Spleen (tissue), 11 donors: ENCODE measurements around the gene ZNF385A. TPM values are rescaled to one million over a fixed set of nuclear protein-coding genes. Genes with fewer than 3 reads are reported as not detected.
A peak's percentile ranks its signal among the peaks of the same experiment; 100 is the strongest.

Source experiments
- DNase-seq: peaks from one replicate; pipeline ENCODE4 v3.0.0-alpha.2; 2020
- H3K27ac ChIP-seq, 8 donors: fragments of 200-600 bp; sonication (generic) in 7 of 8; 1 replicate in 4 of 8; 2 replicates in 4 of 8; pipeline versions ENCODE4 v1.5.0 to v1.8.0; 2016 to 2021; ENCODE audit warnings: inconsistent platforms in 4 of 8, mild to moderate bottlenecking in 4 of 8, moderate library complexity in 1 of 8
- H3K27me3 ChIP-seq, 7 donors: fragments of 200-600 bp; sonication (generic) in 6 of 7; replicated peaks in 1 of 7; 1 replicate in 4 of 7; 2 replicates in 3 of 7; pipeline versions ENCODE4 v1.5.0 to v1.8.0; 2016 to 2021; ENCODE audit warnings: inconsistent platforms in 3 of 7, mild to moderate bottlenecking in 1 of 7
- H3K36me3 ChIP-seq, 6 donors: fragments of 200-600 bp; sonication (generic) in 5 of 6; 1 replicate in 4 of 6; 2 replicates in 2 of 6; pipeline versions ENCODE4 v1.5.0 to v1.8.0; 2016 to 2021; ENCODE audit warnings: inconsistent platforms in 2 of 6
- H3K4me1 ChIP-seq, 6 donors: fragments of 200-600 bp; sonication (generic) in 5 of 6; 1 replicate in 3 of 6; 2 replicates in 3 of 6; pipeline versions ENCODE4 v1.5.0 to v1.8.0; 2016 to 2021; ENCODE audit warnings: inconsistent platforms in 3 of 6
- H3K4me3 ChIP-seq, 8 donors: fragments of 200-600 bp; sonication (generic) in 7 of 8; 1 replicate in 4 of 8; 2 replicates in 4 of 8; pipeline versions ENCODE4 v1.5.0 to v1.8.0; 2016 to 2021; ENCODE audit warnings: inconsistent platforms in 4 of 8, mild to moderate bottlenecking in 4 of 8, moderate library complexity in 2 of 8
- H3K9me3 ChIP-seq, 8 donors: fragments of 200-600 bp; sonication (generic) in 7 of 8; 1 replicate in 4 of 8; 2 replicates in 4 of 8; pipeline versions ENCODE4 v1.5.0 to v1.8.0; 2016 to 2021; ENCODE audit warnings: inconsistent platforms in 4 of 8
- POLR2A ChIP-seq, 3 donors: fragments of 450-650 bp; IDR thresholded peaks; one replicate each; pipeline ENCODE4 v1.5.1; 2017; ENCODE audit warnings: antibody characterized with exemption in 3 of 3, mild to moderate bottlenecking in 1 of 3
- POLR2AphosphoS5 ChIP-seq, 3 donors: sonication (generic); formaldehyde crosslinking; IDR thresholded peaks; one replicate each; pipeline ENCODE4 v1.5.1; 2017; ENCODE audit warnings: antibody characterized with exemption in 3 of 3
- WGBS, 5 donors: extraction: QIAGEN DNeasy Blood & Tissue Kit in 3 of 5; methylation state at CpG; one replicate each; pipeline versions ENCODE4 v1.1.5 to v1.1.7; 2013 to 2018; 5-methylcytosine and 5-hydroxymethylcytosine counted together
- intact Hi-C: fragments of 100-400 bp; cut with DNase I; formaldehyde crosslinking; loops from one replicate; pipeline ENCODE4 v1.15.0; 2023; ENCODE audit warnings: low total_unique reads
- polyA plus RNA-seq, 3 donors: library from polyadenylated mRNA; stranded (reverse); fragments of 200-250 nt; gene quantifications; one replicate each; pipeline ENCODE4 v1.2.1, GENCODE V29; 2013
- total RNA-seq, 7 donors: library from RNA; depleted of rRNA in 3 of 7; stranded (reverse); fragments of >200 nt in 3 of 7; fragmentation: NEBNext Ultra II Directional in 4 of 7; extraction: Animal tissue kit (Norgen Biotek cat#: 25700) in 4 of 7; gene quantifications; one replicate each; pipeline versions ENCODE4 v1.1.0 to v1.2.1, GENCODE V29; 2016 to 2021
- TF ChIP-seq, protein P1 (sequence below), 11 experiments: fragments of 200-600 bp in 7 of 11; fragments of 450-650 bp in 4 of 11; sonication (generic) in 4 of 11; IDR thresholded peaks in 8 of 11; conservative IDR thresholded peaks in 3 of 11; 1 replicate in 7 of 11; 2 replicates in 4 of 11; pipeline versions ENCODE4 v1.4.0 to v1.8.0; 2016 to 2021; ENCODE audit warnings: antibody characterized with exemption in 11 of 11, inconsistent platforms in 4 of 11, mild to moderate bottlenecking in 1 of 11
- donor health status: healthy with polysubstance abuse.
- donor health status: DM: no; HTN: no; CAD: no; lungs with moderate emphysema.
- donor health status: DM: no; HTN: no; CAD: no.
- donor health status: Bipolar disorder and iron deficiency.
- donor health status: healthy.
- donor health status: DM: no; HTN: no; CAD: no.
- donor health status: DM: yes; HTN: yes; CAD: no.

The ZNF385A gene
- total and polyA plus RNA-seq, 10 donors = 7.4 to 40.3 (median 23.4) TPM

DNA sequence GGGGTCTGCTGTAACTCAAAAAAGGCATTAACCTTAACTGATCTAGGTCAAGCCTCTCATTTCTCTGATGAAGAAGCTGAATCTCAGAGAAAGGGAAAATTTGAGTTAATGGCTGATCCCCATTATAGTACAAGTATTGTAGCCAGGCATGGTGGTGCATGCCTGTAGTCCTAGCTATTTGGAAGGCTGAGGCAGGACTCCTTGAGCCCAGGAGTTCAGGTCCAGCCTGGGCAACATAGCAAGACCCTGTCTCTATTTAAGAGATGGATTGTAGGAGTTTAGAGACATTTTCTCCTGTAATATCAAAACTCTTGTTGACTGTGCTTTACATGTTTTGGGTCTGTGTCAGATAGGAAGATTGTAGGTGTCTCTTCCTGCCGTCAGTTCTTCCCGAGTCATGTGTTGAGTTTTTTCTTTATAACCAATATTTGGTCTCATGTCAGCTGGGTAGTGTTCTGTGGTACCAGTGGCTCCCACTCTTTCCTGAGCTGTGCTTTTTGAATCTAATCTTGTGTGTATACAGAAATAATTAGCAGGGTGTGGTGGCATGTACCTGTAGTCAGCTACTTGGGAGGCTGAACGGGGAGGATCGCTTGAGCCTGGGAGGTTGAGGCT is 51.0 kb downstream of the ZNF385A start:
- TF ChIP-seq POLR2A (IDR thresholded peaks at IDR 0.05) = no peak
- TF ChIP-seq, protein P1, sequence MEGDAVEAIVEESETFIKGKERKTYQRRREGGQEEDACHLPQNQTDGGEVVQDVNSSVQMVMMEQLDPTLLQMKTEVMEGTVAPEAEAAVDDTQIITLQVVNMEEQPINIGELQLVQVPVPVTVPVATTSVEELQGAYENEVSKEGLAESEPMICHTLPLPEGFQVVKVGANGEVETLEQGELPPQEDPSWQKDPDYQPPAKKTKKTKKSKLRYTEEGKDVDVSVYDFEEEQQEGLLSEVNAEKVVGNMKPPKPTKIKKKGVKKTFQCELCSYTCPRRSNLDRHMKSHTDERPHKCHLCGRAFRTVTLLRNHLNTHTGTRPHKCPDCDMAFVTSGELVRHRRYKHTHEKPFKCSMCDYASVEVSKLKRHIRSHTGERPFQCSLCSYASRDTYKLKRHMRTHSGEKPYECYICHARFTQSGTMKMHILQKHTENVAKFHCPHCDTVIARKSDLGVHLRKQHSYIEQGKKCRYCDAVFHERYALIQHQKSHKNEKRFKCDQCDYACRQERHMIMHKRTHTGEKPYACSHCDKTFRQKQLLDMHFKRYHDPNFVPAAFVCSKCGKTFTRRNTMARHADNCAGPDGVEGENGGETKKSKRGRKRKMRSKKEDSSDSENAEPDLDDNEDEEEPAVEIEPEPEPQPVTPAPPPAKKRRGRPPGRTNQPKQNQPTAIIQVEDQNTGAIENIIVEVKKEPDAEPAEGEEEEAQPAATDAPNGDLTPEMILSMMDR (IDR thresholded peaks at IDR 0.05 in 8 of 11, conservative IDR thresholded peaks at IDR 0.05 in 3 of 11) = no peak
- TF ChIP-seq POLR2AphosphoS5 (IDR thresholded peaks at IDR 0.05) = no peak
- peaks cover 39 to 99% (median 63%) of the 10 kb centered on the region in 6 donors for H3K4me1 ChIP-seq
- H3K9me3 ChIP-seq = no peaks in the 10 kb centered on the region
- 86 to 98% (median 92%) methylated on average over 4 of the region's 4 CpGs for WGBS, 5 donors
- intact Hi-C loops = no loop called here
- no peak overlapping the region for H3K4me3 ChIP-seq
- H3K27me3 ChIP-seq = no peaks in the 10 kb centered on the region
- DNase-seq = no peak
- peaks cover 0 to 32% (median 7%) of the 10 kb centered on the region in 6 donors for H3K36me3 ChIP-seq
- no peak overlapping the region for H3K27ac ChIP-seq

DNA sequence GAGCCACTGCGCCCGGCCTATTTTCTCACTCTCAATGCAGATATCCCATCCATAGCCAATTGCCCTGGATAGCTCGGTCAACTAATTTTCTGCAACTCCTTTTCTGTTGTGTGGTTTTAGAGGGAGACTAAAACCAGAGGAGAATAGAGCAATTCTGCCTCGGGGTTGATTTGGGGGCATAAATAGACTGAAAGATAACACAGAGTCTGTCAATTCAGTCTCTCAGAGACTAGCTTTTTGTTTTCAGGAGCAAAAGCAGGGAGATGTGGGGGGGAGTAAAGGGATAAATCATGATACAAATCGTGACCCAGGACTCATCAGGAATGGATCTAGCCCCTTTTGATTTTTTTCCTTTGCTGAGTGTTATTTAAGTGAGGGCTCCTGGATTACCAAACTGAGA is 53.1 kb downstream of the ZNF385A start:
- TF ChIP-seq POLR2AphosphoS5 (IDR thresholded peaks at IDR 0.05) = no peak
- TF ChIP-seq, protein P1 (IDR thresholded peaks at IDR 0.05 in 8 of 11, conservative IDR thresholded peaks at IDR 0.05 in 3 of 11) = no peak
- TF ChIP-seq POLR2A (IDR thresholded peaks at IDR 0.05) = no peak
- Histone ChIP-seq H3K4me1 (peaks cover 34 to 99% (median 62%) of the 10 kb centered on the region in 6 donors), H3K4me3 (no peak overlapping the region), H3K27ac (peak overlapping the region in 3 of 8 donors; percentile 24 to 71 (median 53)), H3K27me3 (no peaks in the 10 kb centered on the region), H3K36me3 (peaks cover 0 to 32% (median 7%) of the 10 kb centered on the region in 6 donors), H3K9me3 (no peaks in the 10 kb centered on the region)
- DNase-seq = no peak
- 91 to 96% (median 95%) methylated on average over 5 of the region's 5 CpGs for WGBS, 5 donors
- intact Hi-C loops = no loop called here

DNA sequence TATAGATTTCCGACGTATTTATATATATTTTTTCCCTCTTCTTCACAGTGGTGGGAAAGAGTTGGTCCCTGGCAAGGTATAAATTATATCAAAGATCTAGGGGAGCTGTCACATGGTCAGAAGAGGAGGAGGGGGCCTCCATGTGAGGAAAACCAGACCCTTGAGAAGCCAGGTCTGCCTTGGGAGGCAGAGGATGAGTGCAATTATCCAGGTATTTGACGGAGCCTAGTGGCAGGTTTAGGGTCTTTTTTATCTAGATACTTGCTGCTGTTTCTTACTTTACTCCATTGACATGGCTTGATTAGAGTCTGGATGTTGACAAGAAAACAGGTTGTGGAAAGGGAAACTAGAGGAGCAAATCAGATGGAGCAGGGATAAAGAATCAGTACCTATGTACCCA is 54.1 kb downstream of the ZNF385A start:
- H3K27ac ChIP-seq = peak overlapping the region in 5 of 8 donors; percentile 27 to 71 (median 38)
- WGBS, 5 donors = 79 to 91% (median 86%) methylated on average over 3 of the region's 3 CpGs
- peaks cover 0 to 32% (median 7%) of the 10 kb centered on the region in 6 donors for H3K36me3 ChIP-seq
- H3K4me3 ChIP-seq = no peak overlapping the region
- H3K4me1 ChIP-seq = peaks cover 40 to 99% (median 69%) of the 10 kb centered on the region in 6 donors
- TF ChIP-seq POLR2AphosphoS5 (IDR thresholded peaks at IDR 0.05) (no peak), POLR2A (IDR thresholded peaks at IDR 0.05) (no peak)
- TF ChIP-seq, protein P1 (IDR thresholded peaks at IDR 0.05 in 8 of 11, conservative IDR thresholded peaks at IDR 0.05 in 3 of 11) = no peak
- H3K9me3 ChIP-seq = no peaks in the 10 kb centered on the region
- intact Hi-C loops = no loop called here
- DNase-seq = no peak
- H3K27me3 ChIP-seq = no peaks in the 10 kb centered on the region

DNA sequence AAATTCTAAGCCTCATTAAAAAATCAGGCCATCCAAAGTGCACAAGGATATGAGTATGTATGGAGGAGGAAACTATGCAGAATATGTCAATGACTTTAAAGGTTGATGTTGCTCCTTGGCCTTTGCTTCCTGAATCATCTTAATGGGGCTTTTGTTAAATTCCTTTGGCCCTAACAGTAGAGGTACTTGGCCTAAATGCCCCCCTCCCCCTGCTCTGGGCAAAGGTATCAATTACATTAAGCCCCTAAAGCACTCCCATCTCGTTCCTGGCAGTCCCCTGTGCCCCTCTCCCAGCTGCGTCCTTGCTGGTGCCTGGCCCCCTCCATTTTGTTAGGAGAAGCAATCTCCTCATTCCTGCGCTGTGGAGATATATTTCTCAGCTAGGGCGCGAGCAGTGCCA is 54.8 kb downstream of the ZNF385A start:
- no peaks in the 10 kb centered on the region for H3K27me3 ChIP-seq
- peaks cover 0 to 32% (median 7%) of the 10 kb centered on the region in 6 donors for H3K36me3 ChIP-seq
- 79 to 91% (median 86%) methylated on average over 5 of the region's 5 CpGs for WGBS, 5 donors
- DNase-seq = no peak
- no peaks in the 10 kb centered on the region for H3K9me3 ChIP-seq
- H3K4me3 ChIP-seq = no peak overlapping the region
- peaks cover 37 to 96% (median 68%) of the 10 kb centered on the region in 6 donors for H3K4me1 ChIP-seq
- no peak for TF ChIP-seq POLR2A (IDR thresholded peaks at IDR 0.05)
- TF ChIP-seq POLR2AphosphoS5 (IDR thresholded peaks at IDR 0.05) = no peak
- TF ChIP-seq, protein P1 (IDR thresholded peaks at IDR 0.05 in 8 of 11, conservative IDR thresholded peaks at IDR 0.05 in 3 of 11) = no peak
- intact Hi-C loops = no loop called here
- H3K27ac ChIP-seq = peak overlapping the region in 3 of 8 donors; percentile 36 to 71 (median 66)
